Neural crest cell (in vitro differentiated cells): Measurements from ENCODE around the gene TMOD2. TPM values are rescaled to one million over a fixed set of nuclear protein-coding genes. Genes with fewer than 3 reads are reported as not detected.
"Not testable (repeated sequence)": the region's sequence is repeated elsewhere in the genome, so short reads cannot be mapped to it uniquely, and the experiment has no call there.

ENCODE experiments used
- DNase-seq: peaks from one replicate; pipeline ENCODE4 v3.0.0; 2021; ENCODE audit warnings: low read depth, mixed read lengths, low spot score
- H3K27ac Mint-ChIP-seq: one replicate; pipeline ENCODE4 v1.8.0; 2021; ENCODE audit warnings: mild to moderate bottlenecking, mixed read lengths; ENCODE audit not compliant: unreplicated experiment
- H3K27me3 Mint-ChIP-seq: 2 replicates; pipeline ENCODE4 v1.8.0; 2021; ENCODE audit warnings: low read depth, mild to moderate bottlenecking, mixed read lengths
- H3K36me3 Mint-ChIP-seq: 2 replicates; pipeline ENCODE4 v1.8.0; 2021; ENCODE audit warnings: low read depth, mild to moderate bottlenecking, mixed read lengths
- H3K4me1 Mint-ChIP-seq: 2 replicates; pipeline ENCODE4 v1.8.0; 2021; ENCODE audit warnings: mixed read lengths
- H3K4me3 Mint-ChIP-seq: one replicate; pipeline ENCODE4 v1.8.0; 2021; ENCODE audit warnings: mild to moderate bottlenecking, mixed read lengths
- H3K9me3 Mint-ChIP-seq: 2 replicates; pipeline ENCODE4 v1.8.0; 2021; ENCODE audit warnings: mixed read lengths
- CTCF ChIP-seq: fragments of 200-600 bp; sonication (generic); conservative IDR thresholded peaks from 2 replicates; pipeline ENCODE4 v1.5.0; 2021; ENCODE audit warnings: antibody characterized with exemption, mild to moderate bottlenecking
- total RNA-seq: library from RNA; stranded (reverse); gene quantifications from 2 replicates; pipeline ENCODE4 v1.2.1, GENCODE V29; 2021

The TMOD2 gene
- total RNA-seq, 1 donor from 2014 or later: 17.4 TPM

- Mint-ChIP-seq H3K27me3 (no peaks in the 10 kb centered on the region), H3K4me3 (no peak overlapping the region), H3K4me1 (no peaks in the 10 kb centered on the region), H3K9me3 (peaks cover 6% of the 10 kb centered on the region), H3K36me3 (peaks cover 49% of the 10 kb centered on the region), H3K27ac (no peak overlapping the region)
- DNase-seq: no peak
- no peak for TF ChIP-seq CTCF
Observed at GRCh38 chr15:51783967-51784366, 32.6 kb downstream of the TMOD2 start.

GRCh38 chr15:51787130-51787529 is 35.7 kb downstream of the TMOD2 start:
- not testable (repeated sequence) for H3K4me3 Mint-ChIP-seq, DNase-seq, H3K27ac Mint-ChIP-seq, H3K4me1 Mint-ChIP-seq, H3K27me3 Mint-ChIP-seq
- Mint-ChIP-seq H3K9me3 (peaks cover 11% of the 10 kb centered on the region), H3K36me3 (peaks cover 49% of the 10 kb centered on the region)

- Mint-ChIP-seq H3K9me3 (peaks cover 11% of the 10 kb centered on the region), H3K36me3 (peaks cover 26% of the 10 kb centered on the region)
- not testable (repeated sequence) for H3K4me1 Mint-ChIP-seq, H3K27me3 Mint-ChIP-seq, H3K4me3 Mint-ChIP-seq, H3K27ac Mint-ChIP-seq, DNase-seq
Observed at GRCh38 chr15:51792474-51792873, 41.1 kb downstream of the TMOD2 start.

GRCh38 chr15:51793521-51794305 is 42.3 kb downstream of the TMOD2 start:
- Mint-ChIP-seq H3K4me3 (no peak overlapping the region), H3K27ac (no peak overlapping the region), H3K4me1 (no peaks in the 10 kb centered on the region), H3K27me3 (no peaks in the 10 kb centered on the region), H3K36me3 (peaks cover 14% of the 10 kb centered on the region), H3K9me3 (peaks cover 10% of the 10 kb centered on the region)
- no peak for DNase-seq
- no peak for TF ChIP-seq CTCF

GRCh38 chr15:51796847-51797401 is 45.5 kb downstream of the TMOD2 start:
- H3K36me3 Mint-ChIP-seq: peaks cover 3% of the 10 kb centered on the region
- peaks cover 9% of the 10 kb centered on the region for H3K4me1 Mint-ChIP-seq
- H3K9me3 Mint-ChIP-seq: peaks cover 3% of the 10 kb centered on the region
- H3K27me3 Mint-ChIP-seq: no peaks in the 10 kb centered on the region
- H3K4me3 Mint-ChIP-seq: no peak overlapping the region
- DNase-seq: no peak
- H3K27ac Mint-ChIP-seq: no peak overlapping the region
- TF ChIP-seq CTCF: no peak

- peaks cover 9% of the 10 kb centered on the region for H3K4me1 Mint-ChIP-seq
- no peaks in the 10 kb centered on the region for H3K36me3 Mint-ChIP-seq
- no peak for DNase-seq
- no peak for TF ChIP-seq CTCF
- no peaks in the 10 kb centered on the region for H3K27me3 Mint-ChIP-seq
- H3K27ac Mint-ChIP-seq: no peak overlapping the region
- H3K4me3 Mint-ChIP-seq: no peak overlapping the region
- H3K9me3 Mint-ChIP-seq: no peaks in the 10 kb centered on the region
Observed at GRCh38 chr15:51798281-51798680, 46.9 kb downstream of the TMOD2 start.
